ACC112 (cell line): ENCODE results near the gene DNAH11.
"Not testable (repeated sequence)": the region's sequence is repeated elsewhere in the genome, so short reads cannot be mapped to it uniquely, and the experiment has no call there.

ENCODE experiments used
- H2AFZ ChIP-seq: fragments of 200-600 bp; sonication (generic); one replicate; pipeline ENCODE4 v1.6.0; 2017; ENCODE audit warnings: antibody characterized with exemption, low read length; ENCODE audit not compliant: unreplicated experiment
- H3K27ac ChIP-seq: fragments of 200-600 bp; sonication (generic); 2 replicates; pipeline ENCODE4 v1.5.1; 2014; ENCODE audit warnings: low read depth, mild to moderate bottlenecking, antibody characterized with exemption, low read length, moderate library complexity
- H3K27me3 ChIP-seq: fragments of 200-600 bp; sonication (generic); 2 replicates; pipeline ENCODE4 v1.6.1; 2014; ENCODE audit warnings: mild to moderate bottlenecking, antibody characterized with exemption, low read length, moderate library complexity, mixed read lengths; ENCODE audit not compliant: insufficient read depth
- H3K36me3 ChIP-seq: fragments of 200-600 bp; sonication (generic); 2 replicates; pipeline ENCODE4 v1.6.1; 2016; ENCODE audit warnings: mild to moderate bottlenecking, antibody characterized with exemption, low read length, moderate library complexity, mixed read lengths; ENCODE audit not compliant: insufficient read depth
- H3K4me1 ChIP-seq: fragments of 200-600 bp; sonication (generic); one replicate; pipeline ENCODE4 v1.6.1; 2016; ENCODE audit warnings: low read length, mixed read lengths; ENCODE audit not compliant: insufficient read depth, unreplicated experiment, control insufficient read depth
- H3K4me3 ChIP-seq: fragments of 200-600 bp; sonication (generic); 2 replicates; pipeline ENCODE4 v1.5.1; 2014; ENCODE audit warnings: mild to moderate bottlenecking, low read depth, low read length
- H3K79me2 ChIP-seq: fragments of 200-600 bp; sonication (generic); one replicate; pipeline ENCODE4 v1.6.0; 2016; ENCODE audit warnings: low read length; ENCODE audit not compliant: control insufficient read depth, unreplicated experiment, insufficient read depth

DNAH11 gene

GRCh38 chr7:21828841-21829240, 286.0 kb downstream of the DNAH11 start:
- no peaks in the 10 kb centered on the region for H3K79me2 ChIP-seq
- H3K4me1 ChIP-seq: no peaks in the 10 kb centered on the region
- no peak overlapping the region for H3K27ac ChIP-seq
- H2AFZ ChIP-seq: no peak overlapping the region
- H3K27me3 ChIP-seq: peaks cover 21% of the 10 kb centered on the region
- H3K4me3 ChIP-seq: no peak overlapping the region
- H3K36me3 ChIP-seq: no peaks in the 10 kb centered on the region

- Histone ChIP-seq H3K4me3 (no peak overlapping the region), H3K36me3 (no peaks in the 10 kb centered on the region), H3K27ac (no peak overlapping the region), H3K79me2 (no peaks in the 10 kb centered on the region), H3K27me3 (peaks cover 23% of the 10 kb centered on the region), H3K4me1 (no peaks in the 10 kb centered on the region), H2AFZ (no peak overlapping the region)
These were observed 286.9 kb downstream of the DNAH11 start for GRCh38 chr7:21829731-21830130.

- Histone ChIP-seq H2AFZ (no peak overlapping the region), H3K36me3 (no peaks in the 10 kb centered on the region), H3K4me1 (no peaks in the 10 kb centered on the region), H3K4me3 (no peak overlapping the region), H3K27ac (no peak overlapping the region), H3K27me3 (no peaks in the 10 kb centered on the region), H3K79me2 (no peaks in the 10 kb centered on the region)
These were observed 301.9 kb downstream of the DNAH11 start for GRCh38 chr7:21844742-21845141.

- H3K36me3 ChIP-seq: no peaks in the 10 kb centered on the region
- H3K27ac ChIP-seq: no peak overlapping the region
- no peak overlapping the region for H2AFZ ChIP-seq
- H3K79me2 ChIP-seq: no peaks in the 10 kb centered on the region
- H3K27me3 ChIP-seq: no peaks in the 10 kb centered on the region
- no peak overlapping the region for H3K4me3 ChIP-seq
- no peaks in the 10 kb centered on the region for H3K4me1 ChIP-seq
These were observed 307.9 kb downstream of the DNAH11 start for GRCh38 chr7:21850531-21851285.

- H3K79me2 ChIP-seq: no peaks in the 10 kb centered on the region
- no peak overlapping the region for H3K27ac ChIP-seq
These were observed 308.7 kb downstream of the DNAH11 start for GRCh38 chr7:21851559-21851967.

GRCh38 chr7:21865631-21866204, 322.9 kb downstream of the DNAH11 start:
- H3K4me3 ChIP-seq, H3K27me3 ChIP-seq, H2AFZ ChIP-seq, H3K27ac ChIP-seq, H3K36me3 ChIP-seq, H3K4me1 ChIP-seq, H3K79me2 ChIP-seq: not testable (repeated sequence)

More at GRCh38 chr7:21851559-21851967, 308.7 kb downstream of the DNAH11 start:
- Histone ChIP-seq H3K36me3 (no peaks in the 10 kb centered on the region), H3K4me1 (no peaks in the 10 kb centered on the region), H2AFZ (no peak overlapping the region), H3K27me3 (peaks cover 2% of the 10 kb centered on the region; the same call in 1 of the 2 replicates), H3K4me3 (no peak overlapping the region)

- no peak overlapping the region for H3K27ac ChIP-seq
- H3K79me2 ChIP-seq: no peaks in the 10 kb centered on the region
- no peaks in the 10 kb centered on the region for H3K4me1 ChIP-seq
- no peak overlapping the region for H2AFZ ChIP-seq
- no peaks in the 10 kb centered on the region for H3K27me3 ChIP-seq
- no peak overlapping the region for H3K4me3 ChIP-seq
- no peaks in the 10 kb centered on the region for H3K36me3 ChIP-seq
These were observed 323.9 kb downstream of the DNAH11 start for GRCh38 chr7:21866731-21867130.

GRCh38 chr7:21867226-21867625, 324.4 kb downstream of the DNAH11 start:
- Histone ChIP-seq H2AFZ (no peak overlapping the region), H3K27ac (no peak overlapping the region), H3K4me1 (no peaks in the 10 kb centered on the region), H3K4me3 (no peak overlapping the region), H3K27me3 (no peaks in the 10 kb centered on the region), H3K36me3 (no peaks in the 10 kb centered on the region), H3K79me2 (no peaks in the 10 kb centered on the region)

GRCh38 chr7:21867816-21868575, 325.2 kb downstream of the DNAH11 start:
- Histone ChIP-seq H3K36me3 (no peaks in the 10 kb centered on the region), H3K27me3 (no peaks in the 10 kb centered on the region), H3K4me3 (no peak overlapping the region), H3K27ac (no peak overlapping the region), H3K79me2 (no peaks in the 10 kb centered on the region), H3K4me1 (no peaks in the 10 kb centered on the region), H2AFZ (no peak overlapping the region)

- Histone ChIP-seq H2AFZ (no peak overlapping the region), H3K27me3 (no peaks in the 10 kb centered on the region), H3K4me1 (no peaks in the 10 kb centered on the region), H3K27ac (no peak overlapping the region), H3K4me3 (no peak overlapping the region), H3K79me2 (no peaks in the 10 kb centered on the region), H3K36me3 (no peaks in the 10 kb centered on the region)
These were observed 325.7 kb downstream of the DNAH11 start for GRCh38 chr7:21868576-21868850.
